ENCODE results near the gene HDAC4.

The HDAC4 gene

DNA sequence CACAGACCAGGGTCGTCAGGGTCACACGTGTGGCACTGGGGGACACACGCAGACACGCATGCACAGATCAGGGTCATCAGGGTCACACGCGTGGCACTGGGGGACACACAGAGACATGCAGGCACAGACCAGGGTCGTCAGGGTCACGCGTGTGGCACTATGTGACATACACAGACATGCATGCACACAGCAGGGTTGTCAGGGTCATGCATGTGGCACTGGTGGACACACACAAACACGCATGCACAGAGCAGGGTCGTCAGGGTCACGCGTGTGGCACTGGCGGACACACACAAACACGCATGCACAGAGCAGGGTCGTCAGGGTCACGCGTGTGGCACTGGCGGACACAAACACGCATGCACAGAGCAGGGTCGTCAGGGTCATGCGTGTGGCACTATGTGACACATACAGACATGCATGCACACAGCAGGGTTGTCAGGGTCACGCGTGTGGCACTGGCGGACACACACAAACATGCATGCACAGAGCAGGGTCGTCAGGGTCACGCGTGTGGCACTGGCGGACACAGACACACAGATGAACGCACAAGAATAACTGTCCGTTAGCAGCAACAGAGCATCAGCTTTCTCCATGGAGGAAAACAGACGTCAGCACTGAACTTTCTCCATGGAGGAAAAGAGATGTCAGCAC, 34.9 kb downstream of the HDAC4 start:
- in situ Hi-C loops (cut with MboI; ENCODE audit: low sequenced_read_pairs, unreplicated experiment) = no loop called here
- TF ChIP-seq, protein P1, sequence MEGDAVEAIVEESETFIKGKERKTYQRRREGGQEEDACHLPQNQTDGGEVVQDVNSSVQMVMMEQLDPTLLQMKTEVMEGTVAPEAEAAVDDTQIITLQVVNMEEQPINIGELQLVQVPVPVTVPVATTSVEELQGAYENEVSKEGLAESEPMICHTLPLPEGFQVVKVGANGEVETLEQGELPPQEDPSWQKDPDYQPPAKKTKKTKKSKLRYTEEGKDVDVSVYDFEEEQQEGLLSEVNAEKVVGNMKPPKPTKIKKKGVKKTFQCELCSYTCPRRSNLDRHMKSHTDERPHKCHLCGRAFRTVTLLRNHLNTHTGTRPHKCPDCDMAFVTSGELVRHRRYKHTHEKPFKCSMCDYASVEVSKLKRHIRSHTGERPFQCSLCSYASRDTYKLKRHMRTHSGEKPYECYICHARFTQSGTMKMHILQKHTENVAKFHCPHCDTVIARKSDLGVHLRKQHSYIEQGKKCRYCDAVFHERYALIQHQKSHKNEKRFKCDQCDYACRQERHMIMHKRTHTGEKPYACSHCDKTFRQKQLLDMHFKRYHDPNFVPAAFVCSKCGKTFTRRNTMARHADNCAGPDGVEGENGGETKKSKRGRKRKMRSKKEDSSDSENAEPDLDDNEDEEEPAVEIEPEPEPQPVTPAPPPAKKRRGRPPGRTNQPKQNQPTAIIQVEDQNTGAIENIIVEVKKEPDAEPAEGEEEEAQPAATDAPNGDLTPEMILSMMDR (IDR thresholded peaks at IDR 0.05; ENCODE audit: borderline replicate concordance, control extremely low read depth, extremely low read depth, insufficient read depth, missing control alignments) = no peak
- DNase-seq (ENCODE audit: low spot score) = no peak

DNA sequence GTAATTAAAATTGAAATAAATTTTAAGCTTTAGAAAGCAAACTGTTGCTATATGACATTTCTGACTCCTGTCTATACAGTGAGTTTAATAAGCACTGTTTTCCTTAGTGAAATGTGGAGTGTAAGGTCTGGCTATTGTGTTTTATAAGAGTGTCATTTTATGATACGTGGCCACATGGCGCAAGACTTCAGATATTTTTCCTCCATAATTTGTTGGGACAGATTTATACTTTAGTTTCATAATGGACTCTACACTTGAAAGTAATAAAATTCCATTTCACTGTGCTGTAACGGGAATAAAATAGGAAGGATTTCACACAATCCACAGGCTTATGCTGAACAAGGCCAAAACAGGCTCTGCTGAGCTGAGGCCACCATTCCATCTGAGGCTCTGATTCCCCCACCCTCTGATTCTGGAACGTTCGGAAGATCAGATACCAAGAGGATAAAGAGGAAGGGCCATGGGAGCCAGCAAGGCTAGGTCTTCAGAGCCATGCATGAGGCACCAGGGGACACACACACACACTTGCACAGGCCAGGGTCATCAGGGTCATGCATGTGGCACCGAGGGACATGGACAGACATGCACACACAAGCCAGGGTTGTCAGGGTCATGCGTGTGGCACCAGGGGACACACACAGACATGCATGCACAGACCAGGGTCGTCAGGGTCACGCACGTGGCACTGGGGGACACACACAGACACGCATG, 35.6 kb downstream of the HDAC4 start:
- in situ Hi-C loops (cut with MboI; ENCODE audit: low sequenced_read_pairs, unreplicated experiment) = no loop called here
- TF ChIP-seq, protein P1 (IDR thresholded peaks at IDR 0.05; ENCODE audit: borderline replicate concordance, control extremely low read depth, extremely low read depth, insufficient read depth, missing control alignments) = no peak
- no peak for DNase-seq (ENCODE audit: low spot score)

DNA sequence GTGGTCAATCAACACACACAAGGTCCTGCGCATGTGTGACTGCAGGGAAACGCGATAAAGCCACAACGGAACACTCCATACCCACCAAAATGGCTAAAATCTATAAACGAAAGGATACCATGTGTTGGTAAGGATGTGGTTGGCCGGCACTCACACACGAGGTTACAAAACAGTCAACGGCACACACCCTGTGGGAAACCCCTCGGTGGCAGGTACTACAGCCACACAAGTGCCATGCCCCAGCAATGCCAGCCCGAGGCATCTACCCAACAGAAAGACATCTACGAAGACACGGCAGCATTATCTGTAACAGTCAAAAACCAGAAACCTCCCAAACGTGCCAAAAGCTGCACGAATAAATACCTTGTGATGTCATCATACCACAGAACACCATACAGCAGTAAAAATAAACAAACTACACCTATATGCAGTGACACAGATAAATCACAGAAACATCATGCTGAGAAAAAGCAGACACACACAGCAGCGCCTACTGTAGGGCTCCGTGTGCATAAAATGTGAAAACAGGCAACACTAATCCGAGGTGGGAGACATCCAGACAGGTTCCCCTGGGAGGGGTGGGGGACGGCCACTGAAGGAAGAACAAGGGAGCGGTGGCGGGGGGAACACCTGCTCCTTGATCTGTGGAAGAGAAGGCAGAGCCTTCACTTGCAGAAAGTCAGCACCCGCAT, 36.7 kb downstream of the HDAC4 start:
- DNase-seq (ENCODE audit: low spot score) = no peak
- in situ Hi-C loops (cut with MboI; ENCODE audit: low sequenced_read_pairs, unreplicated experiment) = no loop called here
- TF ChIP-seq, protein P1 (IDR thresholded peaks at IDR 0.05; ENCODE audit: borderline replicate concordance, control extremely low read depth, extremely low read depth, insufficient read depth, missing control alignments) = no peak

DNA sequence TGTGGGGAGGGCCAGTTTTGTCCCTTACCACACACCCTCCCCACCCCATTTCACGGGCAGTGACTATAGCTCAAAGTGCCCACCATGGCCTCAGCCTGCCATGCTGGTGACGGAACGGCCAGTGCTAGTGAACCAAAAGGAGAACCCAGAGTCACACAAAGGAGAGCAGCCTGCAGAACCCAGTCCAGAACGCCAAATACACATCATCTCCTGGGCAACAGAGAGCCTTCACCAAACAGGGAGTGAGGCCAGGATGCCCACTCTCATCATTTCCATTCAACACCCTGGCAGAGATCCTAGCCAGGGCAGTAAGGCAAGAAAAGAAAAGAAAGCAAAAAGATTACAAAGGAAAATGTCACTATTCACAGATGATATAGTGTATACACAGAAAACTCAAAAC, 38.3 kb downstream of the HDAC4 start:
- in situ Hi-C loops (cut with MboI; ENCODE audit: low sequenced_read_pairs, unreplicated experiment) = no loop called here
- DNase-seq (ENCODE audit: low spot score) = no peak
- TF ChIP-seq, protein P1 (IDR thresholded peaks at IDR 0.05; ENCODE audit: borderline replicate concordance, control extremely low read depth, extremely low read depth, insufficient read depth, missing control alignments) = no peak

DNA sequence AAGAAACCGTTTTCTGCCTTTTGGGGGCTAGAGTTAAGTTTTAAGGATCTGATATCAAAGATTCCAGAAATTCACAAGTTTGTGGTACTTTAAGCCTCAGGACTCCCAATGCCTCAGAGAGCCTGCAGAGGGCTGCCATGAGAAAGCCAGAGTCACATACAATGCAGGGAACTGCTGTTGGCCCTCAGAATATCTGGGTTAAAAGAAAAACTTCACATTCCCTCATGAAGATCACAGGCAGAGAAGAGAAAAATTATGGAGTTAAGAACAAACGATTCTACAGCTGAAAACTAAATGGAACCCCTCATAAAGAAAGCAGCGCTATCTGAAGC, 39.5 kb downstream of the HDAC4 start:
- no peak for DNase-seq (ENCODE audit: low spot score)
- TF ChIP-seq, protein P1 (IDR thresholded peaks at IDR 0.05; ENCODE audit: borderline replicate concordance, control extremely low read depth, extremely low read depth, insufficient read depth, missing control alignments) = no peak
- in situ Hi-C loops (cut with MboI; ENCODE audit: low sequenced_read_pairs, unreplicated experiment) = no loop called here

DNA sequence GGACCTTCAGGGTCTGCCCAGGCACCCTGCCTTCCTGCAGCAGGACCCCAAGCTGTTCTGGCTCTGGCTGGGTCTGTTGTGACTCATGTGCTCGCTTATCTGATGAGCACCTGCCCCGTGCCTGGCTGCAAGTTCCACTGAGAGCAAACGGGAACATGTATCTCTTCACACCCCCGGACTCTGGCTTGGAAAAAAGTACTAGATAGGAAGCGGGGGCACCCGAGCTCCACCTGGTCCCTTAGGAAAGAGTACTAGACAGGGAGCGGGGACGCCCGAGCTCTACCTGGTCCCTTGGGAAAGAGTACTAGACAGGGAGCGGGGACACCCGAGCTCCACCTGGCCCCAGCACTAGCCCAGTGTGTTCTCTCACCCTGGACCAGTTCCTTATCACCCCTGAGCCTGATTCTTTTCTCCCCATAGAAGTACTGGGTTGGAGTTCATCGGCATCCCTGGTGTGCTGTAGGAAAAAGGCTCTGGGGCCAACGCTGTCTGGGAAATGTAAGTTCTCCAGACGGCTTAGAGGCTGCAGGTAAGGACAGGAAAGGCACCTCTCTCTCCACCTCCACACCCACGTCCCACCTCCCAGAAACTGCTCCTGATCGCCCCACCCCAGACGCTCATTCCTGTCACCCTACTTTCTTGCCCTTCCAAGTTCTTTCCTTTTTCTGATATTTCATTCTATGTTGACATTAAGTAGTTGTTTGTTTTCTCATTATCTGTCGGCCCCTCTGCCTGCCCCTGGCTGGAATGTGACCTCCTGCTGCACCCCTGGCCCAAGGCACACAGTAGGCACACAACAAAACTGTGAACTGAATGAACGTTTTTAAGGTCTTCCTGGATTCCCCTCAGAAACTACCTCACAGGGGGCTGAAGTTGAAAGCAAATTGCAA, 40.2 kb downstream of the HDAC4 start:
- in situ Hi-C loops (cut with MboI; ENCODE audit: low sequenced_read_pairs, unreplicated experiment) = no loop called here
- no peak for DNase-seq (ENCODE audit: low spot score)
- TF ChIP-seq, protein P1 (IDR thresholded peaks at IDR 0.05; ENCODE audit: borderline replicate concordance, control extremely low read depth, extremely low read depth, insufficient read depth, missing control alignments) = no peak

Data from GM13976 (cell line).